ENCODE data around the gene PARS2.
A peak's percentile ranks its signal among the peaks of the same experiment; 100 is the strongest.

Gene PARS2

GRCh38 chr1:54805466-54805865 is 41.1 kb upstream of the PARS2 start:
- TF ChIP-seq, protein P1, sequence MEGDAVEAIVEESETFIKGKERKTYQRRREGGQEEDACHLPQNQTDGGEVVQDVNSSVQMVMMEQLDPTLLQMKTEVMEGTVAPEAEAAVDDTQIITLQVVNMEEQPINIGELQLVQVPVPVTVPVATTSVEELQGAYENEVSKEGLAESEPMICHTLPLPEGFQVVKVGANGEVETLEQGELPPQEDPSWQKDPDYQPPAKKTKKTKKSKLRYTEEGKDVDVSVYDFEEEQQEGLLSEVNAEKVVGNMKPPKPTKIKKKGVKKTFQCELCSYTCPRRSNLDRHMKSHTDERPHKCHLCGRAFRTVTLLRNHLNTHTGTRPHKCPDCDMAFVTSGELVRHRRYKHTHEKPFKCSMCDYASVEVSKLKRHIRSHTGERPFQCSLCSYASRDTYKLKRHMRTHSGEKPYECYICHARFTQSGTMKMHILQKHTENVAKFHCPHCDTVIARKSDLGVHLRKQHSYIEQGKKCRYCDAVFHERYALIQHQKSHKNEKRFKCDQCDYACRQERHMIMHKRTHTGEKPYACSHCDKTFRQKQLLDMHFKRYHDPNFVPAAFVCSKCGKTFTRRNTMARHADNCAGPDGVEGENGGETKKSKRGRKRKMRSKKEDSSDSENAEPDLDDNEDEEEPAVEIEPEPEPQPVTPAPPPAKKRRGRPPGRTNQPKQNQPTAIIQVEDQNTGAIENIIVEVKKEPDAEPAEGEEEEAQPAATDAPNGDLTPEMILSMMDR (conservative IDR thresholded peaks at IDR 0.05; ENCODE audit: control insufficient read depth, insufficient read depth, low read depth, low read length) = no peak
- no peak for DNase-seq (ENCODE audit: low read depth)
- no peak overlapping the region for H3K4me3 ChIP-seq (ENCODE audit: control insufficient read depth, low read depth, low read length)

DNA sequence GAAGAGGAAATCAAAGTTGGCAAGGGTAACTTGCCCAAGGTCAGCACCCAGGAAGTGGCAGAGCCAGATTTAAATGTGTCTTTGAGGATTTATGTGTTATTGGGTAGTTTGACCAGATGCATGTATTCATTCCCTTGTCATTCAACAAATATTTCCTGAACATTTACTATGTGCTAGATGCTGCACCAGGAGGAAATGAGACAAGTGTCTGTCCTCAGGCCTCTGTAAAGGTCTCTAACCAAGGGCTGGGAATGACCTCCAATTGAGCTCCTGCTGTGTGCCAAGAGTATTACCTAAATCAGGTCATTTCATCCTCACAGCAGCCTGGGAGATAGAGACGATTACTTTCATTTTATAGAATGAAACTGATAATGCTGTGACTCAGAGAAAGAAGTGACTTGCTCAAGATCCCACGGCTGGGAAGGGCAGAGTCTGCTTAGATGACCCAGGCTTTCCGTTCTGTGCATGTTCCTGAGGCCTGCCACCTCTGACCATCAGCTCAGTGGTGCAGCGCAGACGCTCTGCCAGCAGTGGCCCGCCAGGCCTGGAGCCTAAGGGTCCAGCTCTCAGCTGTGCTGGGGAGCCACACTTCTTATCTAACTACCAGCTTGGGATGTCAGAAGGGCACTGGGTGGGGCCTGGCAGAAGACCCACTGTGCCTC is 40.3 kb upstream of the PARS2 start:
- DNase-seq (ENCODE audit: low read depth) = peak; percentile 34
- no peak overlapping the region for H3K4me3 ChIP-seq (ENCODE audit: control insufficient read depth, low read depth, low read length)
- TF ChIP-seq, protein P1 (conservative IDR thresholded peaks at IDR 0.05; ENCODE audit: control insufficient read depth, insufficient read depth, low read depth, low read length) = no peak

- DNase-seq (ENCODE audit: low read depth) = peak; percentile 73
- TF ChIP-seq, protein P1 (conservative IDR thresholded peaks at IDR 0.05; ENCODE audit: control insufficient read depth, insufficient read depth, low read depth, low read length) = no peak
Observed at GRCh38 chr1:54803761-54804470, 39.6 kb upstream of the PARS2 start.

DNA sequence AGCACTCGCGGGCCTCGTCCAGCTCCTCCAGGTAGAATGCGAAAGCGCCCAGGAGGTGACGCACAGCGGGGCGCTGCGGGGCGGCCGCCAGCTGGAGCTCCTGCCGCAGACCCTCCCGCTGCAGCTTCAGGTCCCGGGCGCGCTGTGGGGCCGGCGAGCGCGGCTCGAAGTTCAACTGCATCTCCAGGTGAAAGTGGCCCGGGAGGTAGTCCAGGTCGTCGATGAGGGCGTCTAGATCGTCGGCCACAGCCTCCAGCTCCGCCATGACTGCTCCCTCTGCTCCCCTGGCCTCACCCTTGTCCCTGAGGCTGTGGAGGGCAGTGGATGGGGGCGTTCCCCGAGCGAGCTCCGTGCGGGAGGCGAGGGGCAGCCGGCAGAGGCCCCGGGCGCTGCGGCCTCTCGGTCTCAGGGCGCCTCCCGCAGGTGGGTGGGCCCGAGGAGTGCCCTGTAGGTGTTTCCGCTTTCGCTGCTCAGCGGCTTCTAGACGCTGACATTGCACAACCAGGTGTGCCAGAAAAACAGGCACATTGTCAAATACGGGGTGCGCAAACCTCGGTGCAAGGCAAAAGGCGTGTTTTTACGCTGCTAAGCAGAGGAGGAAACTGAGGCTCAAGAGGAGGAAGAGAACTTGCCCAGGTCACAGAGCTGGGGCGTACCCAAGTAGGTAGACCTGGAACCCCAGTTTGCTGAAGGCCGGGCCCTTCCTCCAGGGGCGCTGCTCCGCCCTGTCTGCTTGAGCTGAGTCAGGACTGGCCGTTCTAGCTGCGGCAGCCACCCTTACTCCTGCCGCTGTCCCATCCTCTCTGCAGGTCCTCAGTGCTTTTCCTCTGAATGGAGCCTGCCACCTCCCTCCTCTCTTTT is 36.8 kb upstream of the PARS2 start, which contains the start of gene TTC22:
TSS of gene TTC22 (minus strand) at position 425 of the 861 bp plus-strand sequence. CDS start at position 265, 160 bp downstream.
- DNase-seq (ENCODE audit: low read depth) = no peak
- TF ChIP-seq, protein P1 (conservative IDR thresholded peaks at IDR 0.05; ENCODE audit: control insufficient read depth, insufficient read depth, low read depth, low read length) = peak; percentile 39
- no peak within 1 kb of the TSS for H3K4me3 ChIP-seq (ENCODE audit: control insufficient read depth, low read depth, low read length)

More at GRCh38 chr1:54803761-54804470, 39.6 kb upstream of the PARS2 start:
- H3K4me3 ChIP-seq (ENCODE audit: control insufficient read depth, low read depth, low read length) = no peak overlapping the region

- no peak overlapping the region for H3K4me3 ChIP-seq (ENCODE audit: control insufficient read depth, low read depth, low read length)
- no peak for DNase-seq (ENCODE audit: low read depth)
- TF ChIP-seq, protein P1 (conservative IDR thresholded peaks at IDR 0.05; ENCODE audit: control insufficient read depth, insufficient read depth, low read depth, low read length) = no peak
Observed at GRCh38 chr1:54800041-54800898, 35.9 kb upstream of the PARS2 start.
